GM12872 (cell line): Measurements from ENCODE around the gene EML6.

Experiments used
- TF ChIP-seq, protein P1 (sequence below): IDR thresholded peaks from 3 replicates; pipeline ENCODE4 v1.5.1; 2011; ENCODE audit warnings: low read depth, mild to moderate bottlenecking, low read length, moderate library complexity; ENCODE audit not compliant: insufficient read depth

EML6 gene

DNA sequence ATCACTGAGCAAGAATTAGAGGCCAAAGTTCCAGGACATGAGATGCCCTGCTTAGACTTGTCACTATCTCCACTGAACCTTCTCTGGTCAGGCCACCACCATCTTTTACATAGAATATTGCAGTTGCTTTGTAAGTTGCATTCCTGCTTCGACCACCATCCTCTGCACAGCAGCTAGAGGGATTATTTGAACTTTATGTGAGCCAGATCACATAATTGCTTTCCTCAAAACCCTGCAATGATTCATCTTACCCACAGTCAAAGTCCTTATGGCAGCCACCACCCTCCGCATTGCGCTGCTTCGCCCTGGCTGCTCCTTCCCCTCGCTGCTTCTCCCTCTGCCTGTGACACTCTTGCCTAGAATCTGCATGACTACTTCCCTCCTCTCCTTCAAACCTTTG lies 111.3 kb downstream of the EML6 start:
- TF ChIP-seq, protein P1, sequence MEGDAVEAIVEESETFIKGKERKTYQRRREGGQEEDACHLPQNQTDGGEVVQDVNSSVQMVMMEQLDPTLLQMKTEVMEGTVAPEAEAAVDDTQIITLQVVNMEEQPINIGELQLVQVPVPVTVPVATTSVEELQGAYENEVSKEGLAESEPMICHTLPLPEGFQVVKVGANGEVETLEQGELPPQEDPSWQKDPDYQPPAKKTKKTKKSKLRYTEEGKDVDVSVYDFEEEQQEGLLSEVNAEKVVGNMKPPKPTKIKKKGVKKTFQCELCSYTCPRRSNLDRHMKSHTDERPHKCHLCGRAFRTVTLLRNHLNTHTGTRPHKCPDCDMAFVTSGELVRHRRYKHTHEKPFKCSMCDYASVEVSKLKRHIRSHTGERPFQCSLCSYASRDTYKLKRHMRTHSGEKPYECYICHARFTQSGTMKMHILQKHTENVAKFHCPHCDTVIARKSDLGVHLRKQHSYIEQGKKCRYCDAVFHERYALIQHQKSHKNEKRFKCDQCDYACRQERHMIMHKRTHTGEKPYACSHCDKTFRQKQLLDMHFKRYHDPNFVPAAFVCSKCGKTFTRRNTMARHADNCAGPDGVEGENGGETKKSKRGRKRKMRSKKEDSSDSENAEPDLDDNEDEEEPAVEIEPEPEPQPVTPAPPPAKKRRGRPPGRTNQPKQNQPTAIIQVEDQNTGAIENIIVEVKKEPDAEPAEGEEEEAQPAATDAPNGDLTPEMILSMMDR = no peak

DNA sequence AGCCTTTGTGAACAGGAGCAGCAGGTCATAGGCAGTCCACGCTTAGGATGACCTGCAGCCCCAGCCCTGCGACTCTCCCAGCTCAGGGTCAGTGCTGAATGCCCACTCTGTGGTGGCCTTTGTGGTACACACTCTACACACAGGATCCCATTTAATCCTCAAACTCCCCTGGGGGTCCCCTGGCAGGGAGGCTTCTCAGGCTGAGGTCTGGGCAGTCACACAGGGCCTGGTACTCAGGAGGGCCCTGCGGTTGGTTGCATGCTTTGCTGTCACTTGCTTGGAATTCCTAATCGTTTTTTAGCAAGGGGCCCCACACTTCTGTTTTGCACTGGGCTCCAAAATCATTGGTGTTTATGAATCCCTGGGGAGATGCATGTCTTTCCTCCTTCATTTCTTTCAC lies 113.0 kb downstream of the EML6 start:
- TF ChIP-seq, protein P1 = no peak

DNA sequence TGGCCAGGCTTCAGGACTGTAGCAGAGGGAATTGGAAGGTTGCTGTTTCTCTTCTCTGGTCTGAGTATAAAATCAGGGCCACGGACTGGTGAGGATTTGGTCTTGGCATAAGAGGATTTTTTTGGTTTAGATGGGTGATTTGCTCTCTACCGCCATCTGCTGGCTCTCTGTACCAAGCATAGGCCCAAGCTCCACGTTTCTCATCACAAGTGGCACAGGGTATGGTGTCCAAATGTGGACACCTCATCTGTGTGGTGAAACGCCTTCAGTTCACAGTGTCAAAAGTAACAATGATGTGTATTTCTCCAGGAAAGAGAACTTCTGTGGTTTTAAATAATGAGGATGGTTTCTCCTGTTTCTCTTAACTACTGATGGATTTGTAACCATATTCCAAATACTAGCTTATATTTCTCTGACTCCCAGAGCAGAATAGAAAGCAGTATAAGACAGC lies 115.1 kb downstream of the EML6 start:
- TF ChIP-seq, protein P1 = peak; percentile 93

DNA sequence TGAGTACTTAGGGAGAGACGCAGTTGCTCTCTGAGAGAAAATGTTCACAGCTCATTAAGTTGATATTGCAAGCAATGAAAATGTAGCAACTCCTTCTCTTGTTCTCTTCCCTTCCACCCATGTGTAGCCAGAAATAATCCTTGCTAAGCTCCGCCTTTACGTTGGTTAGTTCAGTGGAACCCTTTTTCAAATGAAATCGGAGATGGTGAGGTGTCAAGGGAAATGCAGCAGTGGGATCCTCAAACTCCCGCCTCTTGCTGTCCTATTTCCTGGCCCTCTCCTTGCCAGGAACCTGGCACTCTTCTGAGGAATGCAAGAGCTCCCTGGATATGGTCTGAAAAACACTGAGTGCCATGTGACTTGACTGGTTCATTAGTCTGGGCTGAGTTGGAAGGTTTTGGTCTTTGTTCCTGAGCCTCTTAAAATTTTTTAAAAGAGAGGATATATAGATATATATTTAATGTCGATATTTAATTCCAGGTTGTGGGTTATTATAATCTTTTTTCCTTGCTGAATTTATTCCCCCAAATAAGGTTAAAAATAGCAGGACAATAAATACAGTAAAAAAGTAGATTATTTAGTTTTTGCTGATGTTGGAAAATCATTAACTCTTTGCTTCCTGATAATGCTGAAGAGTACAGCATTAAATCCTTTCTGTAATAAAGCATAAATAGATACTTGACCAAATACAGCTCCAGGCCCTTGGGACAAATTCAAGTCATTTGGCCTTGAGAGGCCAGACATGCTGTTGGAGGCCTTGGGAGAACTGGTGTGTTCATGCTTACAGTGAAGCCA lies 116.2 kb downstream of the EML6 start:
- TF ChIP-seq, protein P1 = no peak

DNA sequence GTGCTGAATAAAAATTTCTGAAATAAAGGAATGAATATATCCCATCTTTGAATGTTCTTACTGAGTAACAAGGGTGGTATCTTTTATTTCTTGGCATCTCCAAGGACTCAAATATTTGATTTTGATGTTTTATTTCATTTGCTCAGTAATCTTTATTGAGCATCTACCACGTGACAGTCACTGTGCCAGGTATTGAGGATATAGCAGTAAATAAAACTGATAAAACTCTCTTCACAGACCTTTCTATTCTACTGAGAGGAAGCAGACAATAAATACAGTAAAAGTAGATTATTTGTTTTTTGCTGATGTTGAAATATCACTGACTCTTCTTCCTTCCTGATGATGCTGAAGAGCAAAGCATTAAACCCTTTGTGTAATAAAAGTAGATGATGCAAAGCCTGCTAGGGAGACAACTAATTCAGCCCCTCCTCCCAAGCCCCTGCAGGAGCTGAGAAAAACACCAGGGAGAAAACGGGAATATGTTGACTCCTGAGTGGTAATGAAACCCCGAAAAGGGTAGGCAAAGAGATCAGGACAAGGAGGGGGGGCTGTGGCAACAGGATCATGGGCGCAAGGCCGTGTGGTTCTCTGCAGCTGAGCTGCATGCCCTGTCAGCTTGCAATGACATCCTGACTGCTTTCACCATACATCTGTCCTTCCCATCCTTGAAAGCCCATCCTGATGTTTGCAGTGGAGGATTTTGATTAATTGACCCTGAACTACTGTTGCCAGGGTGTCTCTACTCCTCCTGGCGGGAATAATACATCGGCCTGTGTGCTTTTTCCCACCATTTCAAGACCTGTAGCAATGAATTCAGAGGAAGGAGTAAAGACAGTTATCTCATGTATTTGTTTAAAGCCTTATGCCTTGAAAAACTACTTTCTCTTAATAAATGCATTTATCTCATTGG lies 117.4 kb downstream of the EML6 start:
- TF ChIP-seq, protein P1 = no peak

DNA sequence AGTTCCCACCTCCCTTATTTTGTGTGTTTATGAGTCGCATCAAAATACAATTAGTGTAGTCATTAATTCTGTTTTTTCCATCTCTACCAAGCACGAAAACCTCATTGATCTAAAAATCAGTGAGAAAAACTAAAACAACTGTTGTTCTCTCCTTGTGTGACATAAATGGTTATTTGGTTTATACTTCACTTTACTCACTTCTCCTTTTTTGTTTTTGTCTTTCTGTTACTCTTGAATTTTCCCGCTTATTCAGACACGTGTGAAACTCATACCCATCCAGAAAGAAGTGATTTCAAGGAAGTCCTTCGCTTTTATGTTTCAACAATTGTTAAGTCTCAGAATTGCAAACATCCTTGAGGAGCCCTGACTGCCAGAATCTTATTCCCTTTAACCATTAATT lies 121.6 kb downstream of the EML6 start:
- TF ChIP-seq, protein P1 = no peak

DNA sequence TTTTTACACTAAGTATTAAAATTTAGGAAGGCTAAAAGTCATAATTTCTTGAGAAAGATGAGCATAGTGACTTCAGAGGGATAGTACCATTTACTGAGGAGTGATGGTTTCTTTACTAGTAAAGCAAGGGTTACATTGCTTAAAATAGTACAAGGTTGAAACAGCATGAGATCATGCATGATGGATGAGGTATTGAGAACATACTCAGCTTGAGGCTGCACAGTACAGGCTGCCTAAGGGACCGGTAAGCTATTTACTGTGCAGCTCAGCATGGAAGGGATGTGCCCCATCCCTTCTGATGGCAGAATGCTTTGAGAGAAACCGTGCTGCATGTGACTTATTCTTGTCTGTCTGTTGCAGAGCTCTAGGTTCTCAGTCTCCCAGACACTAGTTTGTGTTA lies 122.1 kb downstream of the EML6 start:
- TF ChIP-seq, protein P1 = no peak
